Esophagus squamous epithelium (tissue), 4 donors: Measurements from ENCODE around the gene SMIM38.

ENCODE experiments used
- POLR2A ChIP-seq, 4 donors: fragments of 450-650 bp; IDR thresholded peaks; one replicate each; pipeline ENCODE4 v1.6.1; 2017; ENCODE audit warnings: antibody characterized with exemption in 4 of 4, mild to moderate bottlenecking in 4 of 4, moderate library complexity in 3 of 4
- TF ChIP-seq, protein P1 (sequence below), 6 experiments: fragments of 450-650 bp in 4 of 6; fragments of 200-600 bp in 2 of 6; sonication (generic) in 2 of 6; IDR thresholded peaks; one replicate each; pipeline ENCODE4 v1.5.1; 2016 to 2019; ENCODE audit warnings: antibody characterized with exemption in 6 of 6, mild to moderate bottlenecking in 4 of 6, moderate library complexity in 4 of 6

DNA sequence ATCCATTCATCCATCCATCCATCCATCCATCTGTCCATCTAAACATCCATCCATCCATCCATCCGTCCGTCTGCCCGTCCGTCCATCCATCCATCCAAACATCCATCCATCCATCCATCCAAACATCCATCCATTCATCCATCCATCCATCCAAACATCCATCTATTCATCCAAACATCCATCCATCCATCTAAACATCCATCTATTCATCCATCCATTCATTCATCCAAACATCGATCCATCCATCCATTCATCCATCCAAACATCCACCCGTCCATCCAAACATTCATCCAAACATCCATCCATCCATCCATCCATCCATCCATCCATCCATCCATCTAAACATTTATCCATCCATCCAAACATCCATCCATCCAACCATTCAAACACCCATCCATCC lies 45.3 kb upstream of the SMIM38 start:
- no peak for TF ChIP-seq POLR2A (IDR thresholded peaks at IDR 0.05)
- TF ChIP-seq, protein P1, sequence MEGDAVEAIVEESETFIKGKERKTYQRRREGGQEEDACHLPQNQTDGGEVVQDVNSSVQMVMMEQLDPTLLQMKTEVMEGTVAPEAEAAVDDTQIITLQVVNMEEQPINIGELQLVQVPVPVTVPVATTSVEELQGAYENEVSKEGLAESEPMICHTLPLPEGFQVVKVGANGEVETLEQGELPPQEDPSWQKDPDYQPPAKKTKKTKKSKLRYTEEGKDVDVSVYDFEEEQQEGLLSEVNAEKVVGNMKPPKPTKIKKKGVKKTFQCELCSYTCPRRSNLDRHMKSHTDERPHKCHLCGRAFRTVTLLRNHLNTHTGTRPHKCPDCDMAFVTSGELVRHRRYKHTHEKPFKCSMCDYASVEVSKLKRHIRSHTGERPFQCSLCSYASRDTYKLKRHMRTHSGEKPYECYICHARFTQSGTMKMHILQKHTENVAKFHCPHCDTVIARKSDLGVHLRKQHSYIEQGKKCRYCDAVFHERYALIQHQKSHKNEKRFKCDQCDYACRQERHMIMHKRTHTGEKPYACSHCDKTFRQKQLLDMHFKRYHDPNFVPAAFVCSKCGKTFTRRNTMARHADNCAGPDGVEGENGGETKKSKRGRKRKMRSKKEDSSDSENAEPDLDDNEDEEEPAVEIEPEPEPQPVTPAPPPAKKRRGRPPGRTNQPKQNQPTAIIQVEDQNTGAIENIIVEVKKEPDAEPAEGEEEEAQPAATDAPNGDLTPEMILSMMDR (IDR thresholded peaks at IDR 0.05) = no peak
